ENCODE data around the gene CNNM4. TPM values are rescaled to one million over a fixed set of nuclear protein-coding genes. Genes with fewer than 3 reads are reported as not detected.

Gene CNNM4
- 3.1 and 4.1 TPM in 2 replicates for total RNA-seq

DNA sequence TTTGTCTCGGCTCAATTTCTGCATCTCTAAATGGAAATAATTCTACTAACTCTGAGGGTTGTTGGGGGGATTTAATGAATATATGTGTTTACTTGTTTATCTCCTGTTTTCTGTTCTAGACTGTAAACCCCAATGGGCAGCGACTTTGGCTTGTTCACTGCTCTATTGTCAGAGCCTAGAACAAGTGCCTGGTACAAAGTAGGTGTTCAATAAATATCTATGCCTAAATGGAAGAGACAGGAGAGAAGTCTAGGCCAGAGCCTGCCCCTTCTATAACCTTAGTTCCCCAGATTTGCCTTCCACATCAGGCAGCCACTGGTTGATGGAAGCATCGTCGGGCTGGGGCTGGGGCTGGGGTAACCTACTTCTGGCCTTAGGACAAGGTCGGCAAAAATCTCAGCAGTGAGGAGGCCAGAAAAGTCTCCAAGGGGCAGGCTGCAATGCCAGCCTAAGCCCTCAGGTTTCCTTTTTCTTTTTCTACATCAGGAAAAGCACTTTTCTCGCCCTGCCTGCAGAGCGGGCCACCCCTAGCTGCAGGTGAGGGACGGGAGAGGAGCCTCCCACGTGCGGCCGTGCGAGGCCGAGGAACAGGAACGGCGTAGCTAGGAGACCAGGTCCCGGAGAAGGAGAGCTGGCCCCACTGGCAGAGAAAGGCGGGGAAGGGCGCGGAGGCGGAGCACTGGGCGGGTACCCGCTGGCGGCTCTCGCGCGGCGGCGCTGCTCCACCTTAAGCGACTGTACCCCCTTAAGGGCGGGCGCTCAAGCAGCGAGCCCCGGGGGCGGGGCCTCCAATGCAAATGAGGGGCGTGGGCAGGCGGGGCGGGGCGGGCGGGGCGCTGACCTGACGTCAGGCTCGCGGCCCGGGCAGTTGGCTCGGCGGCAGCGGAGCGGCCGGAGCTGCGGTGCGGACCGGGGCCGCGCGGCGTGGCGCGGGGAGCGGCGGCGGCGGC is at the start of gene CNNM4:
CNNM4 (plus strand) TSS at position 867 of the 950 bp plus-strand sequence. CDS start 98 bp downstream, outside the sequence.

GRCh38 chr2:96739633-96740428 is 20.9 kb upstream of the CNNM4 start, which contains the start of gene LMAN2L:
Gene LMAN2L (minus strand): TSS chr2:96740064. CDS start chr2:96740040, 24 bp downstream.

GRCh38 chr2:96816127-96816835 is 55.6 kb downstream of the CNNM4 start, which contains the start of gene CNNM3:
Gene CNNM3 (plus strand): TSS chr2:96816268. CDS start chr2:96816278, 10 bp downstream.

DNA sequence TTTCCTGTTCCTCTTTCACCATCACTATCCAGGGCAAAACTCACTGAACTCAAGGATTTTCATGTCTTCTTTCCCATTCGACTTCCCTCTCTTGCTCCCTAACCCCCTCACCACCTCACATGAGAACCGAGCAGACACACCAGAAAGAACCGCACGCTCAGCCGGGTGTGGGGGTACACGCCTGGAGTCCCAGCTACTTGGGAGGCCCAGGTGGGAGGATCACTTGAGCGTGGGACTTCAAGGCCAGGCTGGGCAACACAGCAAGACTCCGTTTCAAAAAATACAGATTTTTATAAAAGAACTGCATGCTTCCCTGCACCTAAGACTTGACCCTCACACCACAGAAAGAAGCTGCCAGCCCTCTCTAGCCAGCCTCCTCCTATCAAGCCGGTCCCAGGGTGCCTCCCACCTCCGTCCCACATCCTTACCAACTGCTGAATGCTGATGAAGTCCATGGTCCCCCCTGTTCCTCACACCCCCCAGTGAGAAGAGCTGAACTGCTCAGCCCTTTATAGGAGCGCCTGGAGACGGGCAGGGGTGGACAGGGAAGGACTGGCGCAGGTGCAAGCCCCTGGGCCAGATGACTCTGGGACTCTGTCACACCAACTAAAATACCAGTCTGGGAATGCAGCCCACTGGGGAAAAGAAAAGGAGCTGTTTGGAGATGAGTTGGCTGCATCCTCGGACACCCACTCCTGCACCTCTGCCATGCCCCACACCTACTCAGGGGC is 83.0 kb downstream of the CNNM4 start, which contains the start of gene ANKRD23:
ANKRD23 (minus strand) TSS at position 484 of the 731 bp plus-strand sequence; CDS start at position 455, 29 bp downstream.

DNA sequence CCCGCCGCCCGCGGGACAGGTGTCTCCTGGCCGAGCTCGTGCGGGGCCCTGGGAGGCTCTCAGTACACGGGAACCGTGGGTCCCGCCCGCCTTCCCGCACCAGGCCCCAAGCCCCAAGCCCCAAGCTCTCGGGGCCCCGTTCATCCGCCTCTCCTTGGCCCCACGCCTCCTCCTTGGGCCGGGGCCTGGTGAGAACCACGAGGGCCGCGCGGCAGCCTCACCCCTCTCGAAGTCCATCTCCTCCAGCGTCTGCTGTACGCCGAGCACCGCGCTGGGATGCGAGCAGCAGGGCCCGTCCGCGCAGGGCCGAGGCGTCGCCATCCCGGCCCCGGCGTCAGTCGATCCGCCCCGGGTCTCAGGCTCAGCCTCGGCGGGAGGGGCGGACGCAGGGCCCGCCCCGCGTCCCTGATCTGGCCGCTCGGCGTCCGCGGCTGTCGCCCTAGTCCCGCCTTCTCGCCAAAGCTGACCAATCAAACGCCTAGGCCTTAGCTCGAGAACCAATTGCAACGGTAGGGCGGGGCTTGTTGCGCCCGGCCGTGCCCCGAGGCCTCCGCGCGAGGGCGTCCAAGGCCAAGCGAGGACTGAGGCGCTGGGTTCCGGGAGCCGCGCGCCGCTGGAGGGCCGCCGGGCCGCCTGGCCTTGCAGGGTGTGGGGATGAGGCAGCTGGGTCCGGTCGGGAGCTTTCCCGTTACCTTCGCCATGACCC is 97.1 kb downstream of the CNNM4 start, which contains the start of gene ANKRD39:
ANKRD39 (minus strand) TSS at position 350 of the 706 bp plus-strand sequence; CDS start at position 321, 29 bp downstream.

Other genes with a start within 250 kb of the CNNM4 start
- gene ARID5A, start 224.2 kb upstream of the CNNM4 start, total RNA-seq, result 10.9 and 15.5 TPM in 2 replicates
- 47.6 and 51.4 TPM in 2 replicates for gene KANSL3, start 122.6 kb upstream of the CNNM4 start, total RNA-seq
- 1.3 and 1.9 TPM in 2 replicates for gene FER1L5, start 118.1 kb upstream of the CNNM4 start, total RNA-seq
- 28.5 and 38.9 TPM in 2 replicates for gene LMAN2L, start 20.8 kb upstream of the CNNM4 start, total RNA-seq
- 6.5 and 11.4 TPM in 2 replicates for gene CNNM3, start 55.4 kb downstream of the CNNM4 start, total RNA-seq
- 1.2 and 1.9 TPM in 2 replicates for gene ANKRD23, start 83.1 kb downstream of the CNNM4 start, total RNA-seq
- 6.1 and 6.5 TPM in 2 replicates for gene ANKRD39, start 97.1 kb downstream of the CNNM4 start, total RNA-seq
- gene SEMA4C, start 109.2 kb downstream of the CNNM4 start, total RNA-seq, result 25.0 and 27.5 TPM in 2 replicates
- not detected in 2 replicates for gene FAM178B, start 225.7 kb downstream of the CNNM4 start, total RNA-seq

Measured in smooth muscle cell of trachea (primary cell).